Measurements from ENCODE around the gene GCSAM. TPM values are rescaled to one million over a fixed set of nuclear protein-coding genes. Genes with fewer than 3 reads are reported as not detected.

The GCSAM gene
- total and polyA plus RNA-seq, 2 donors (not counting 3 experiments of a cell fraction or from before 2014, with no cell fraction given) = not detected

GRCh38 chr3:112115806-112116383, 17.2 kb downstream of the GCSAM start:
- Histone ChIP-seq H2AFZ (ENCODE audit: low read depth, low read length) (no peak overlapping the region), H3K36me3 (ENCODE audit: control insufficient read depth in 2 of 2, extremely low read depth in 1 of 2, insufficient read depth in 2 of 2, low read length in 2 of 2) (no peaks in the 10 kb centered on the region), H3K4me2 (ENCODE audit: insufficient read depth, low read length) (no peak overlapping the region), H3K9me3 (replicated peaks; ENCODE audit: control insufficient read depth, insufficient read depth, low read length) (no peaks in the 10 kb centered on the region), H3K27ac (ENCODE audit: insufficient read depth, low read depth, low read length) (no peak overlapping the region), H3K27me3 (ENCODE audit: control insufficient read depth in 2 of 2, insufficient read depth in 2 of 2, low read length in 2 of 2) (no peaks in the 10 kb centered on the region), H3K9me1 (replicated peaks; ENCODE audit: control insufficient read depth, extremely low read depth, insufficient read depth, low read length) (no peaks in the 10 kb centered on the region), H3K4me1 (ENCODE audit: control insufficient read depth, extremely low read depth, insufficient read depth, low read length) (peaks cover 7% of the 10 kb centered on the region), H3K9ac (replicated peaks; ENCODE audit: extremely low read depth, insufficient read depth, low read length) (no peak overlapping the region), H3K4me3 (replicated peaks in 1 of 3; ENCODE audit: insufficient read depth in 1 of 3, low read depth in 1 of 3, low read length in 3 of 3) (no peak overlapping the region), H4K20me1 (replicated peaks; ENCODE audit: control insufficient read depth, extremely low read depth, insufficient read depth, low read length) (no peaks in the 10 kb centered on the region), H3K79me2 (ENCODE audit: control insufficient read depth, insufficient read depth, low read length) (no peaks in the 10 kb centered on the region)
- ChIA-PET POLR2A (no interaction called here), CTCF (no interaction called here)
- intact Hi-C loops (cut with micrococcal nuclease) = loop anchor here (10.0 kb wide), 2 partner anchors 209 to 319 kb away; no protein-coding TSS in a partner anchor
- BruUV-seq (replicated peaks) = no TSS peak
- DNase-seq (ENCODE audit: low read depth, low spot score) (no peak), FAIRE-seq (no peak)
- dilution Hi-C loops (cut with MboI; ENCODE audit: extremely low pct_ligation_motif_present, low sequenced_read_pairs) = no loop called here
- TF ChIP-seq CTCF (IDR thresholded peaks at IDR 0.05; ENCODE audit: extremely low read depth in 1 of 2, insufficient read depth in 1 of 2, low read depth in 1 of 2, low read length in 2 of 2) (no peak), JUN (IDR thresholded peaks at IDR 0.05; ENCODE audit: borderline replicate concordance, insufficient read depth, insufficient read length, low read depth) (no peak), MAX (IDR thresholded peaks at IDR 0.05; ENCODE audit: insufficient read depth, insufficient read length) (no peak), GATA2 (IDR thresholded peaks at IDR 0.05; ENCODE audit: insufficient read depth, insufficient read length, low read depth, low read length) (no peak), FOS (IDR thresholded peaks at IDR 0.05; ENCODE audit: borderline replicate concordance, insufficient read depth, low read length) (no peak), POLR2A (IDR thresholded peaks at IDR 0.05; ENCODE audit: low read depth, low read length) (no peak), EZH2 (IDR thresholded peaks at IDR 0.05; ENCODE audit: borderline replicate concordance, low read depth, low read length, severe bottlenecking) (no peak), POLR2AphosphoS5 (IDR thresholded peaks at IDR 0.05; ENCODE audit: insufficient read depth, low read depth, low read length) (no peak), MYC (IDR thresholded peaks at IDR 0.05; ENCODE audit: low read depth, low read length) (no peak)

Data from endothelial cell of umbilical vein (primary cell).